Measurements from ENCODE around the gene CELA3A. TPM values are rescaled to one million over a fixed set of nuclear protein-coding genes. Genes with fewer than 3 reads are reported as not detected.
"Not testable (repeated sequence)": the region's sequence is repeated elsewhere in the genome, so short reads cannot be mapped to it uniquely, and the experiment has no call there.

CELA3A gene
- total and polyA plus RNA-seq, 2 of the 13 experiments (the other 11 are each of a cell fraction or from before 2014, with no cell fraction given), result 0.09 TPM; not detected in 1

DNA sequence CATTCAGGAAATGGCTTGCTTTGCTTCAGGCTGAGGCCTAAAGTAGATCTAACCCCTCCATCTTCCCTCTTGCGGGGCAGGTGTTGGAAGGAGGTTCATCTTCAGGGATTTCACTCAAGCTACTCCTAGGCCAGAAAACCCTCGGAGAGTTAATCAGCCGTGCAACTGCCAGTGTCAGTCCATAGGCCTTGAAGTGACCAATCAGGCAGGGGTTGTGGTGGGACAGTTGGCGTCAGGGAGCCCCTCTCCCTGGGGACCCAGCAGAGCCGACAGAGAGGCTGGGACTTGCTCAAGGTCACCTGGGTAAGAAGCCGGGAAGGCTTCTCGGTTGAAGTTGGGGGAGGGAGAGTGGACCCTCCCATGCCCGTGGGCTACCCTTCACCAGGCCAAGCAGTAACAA, 27.5 kb upstream of the CELA3A start:
- H3K9me3 ChIP-seq (ENCODE audit: low read length); BruUV-seq (replicated peaks); H3K4me3 ChIP-seq (replicated peaks in 1 of 3; ENCODE audit: insufficient read depth in 1 of 3, low read depth in 2 of 3, low read length in 3 of 3); H3K79me2 ChIP-seq (ENCODE audit: insufficient read depth, low read length); in situ Hi-C loops (cut with HindIII; ENCODE audit: extremely low pct_ligation_motif_present, low pct_unique_long_range_greater_than_20kb); DNase-seq (ENCODE audit: low spot score); ATAC-seq; CTCF ChIA-PET (ENCODE audit: low intra/inter-chr PET ratio, low total read pairs); H2AFZ ChIP-seq (ENCODE audit: low read length); FAIRE-seq; H4K20me1 ChIP-seq (ENCODE audit: insufficient read depth, low read length); H3K36me3 ChIP-seq (replicated peaks in 1 of 2; ENCODE audit: control insufficient read depth in 1 of 2, insufficient read depth in 2 of 2, low read length in 2 of 2); H3K27me3 ChIP-seq (ENCODE audit: control insufficient read depth in 1 of 2, insufficient read depth in 2 of 2, low read length in 2 of 2): not testable (repeated sequence)
- 0 out of 2 replicates have a peak, but pooled peaks have one; percentile 16 for TF ChIP-seq ZFX (CRISPR knock-in tag; IDR thresholded peaks at IDR 0.05; ENCODE audit: low read depth)
- TF ChIP-seq, protein P1, sequence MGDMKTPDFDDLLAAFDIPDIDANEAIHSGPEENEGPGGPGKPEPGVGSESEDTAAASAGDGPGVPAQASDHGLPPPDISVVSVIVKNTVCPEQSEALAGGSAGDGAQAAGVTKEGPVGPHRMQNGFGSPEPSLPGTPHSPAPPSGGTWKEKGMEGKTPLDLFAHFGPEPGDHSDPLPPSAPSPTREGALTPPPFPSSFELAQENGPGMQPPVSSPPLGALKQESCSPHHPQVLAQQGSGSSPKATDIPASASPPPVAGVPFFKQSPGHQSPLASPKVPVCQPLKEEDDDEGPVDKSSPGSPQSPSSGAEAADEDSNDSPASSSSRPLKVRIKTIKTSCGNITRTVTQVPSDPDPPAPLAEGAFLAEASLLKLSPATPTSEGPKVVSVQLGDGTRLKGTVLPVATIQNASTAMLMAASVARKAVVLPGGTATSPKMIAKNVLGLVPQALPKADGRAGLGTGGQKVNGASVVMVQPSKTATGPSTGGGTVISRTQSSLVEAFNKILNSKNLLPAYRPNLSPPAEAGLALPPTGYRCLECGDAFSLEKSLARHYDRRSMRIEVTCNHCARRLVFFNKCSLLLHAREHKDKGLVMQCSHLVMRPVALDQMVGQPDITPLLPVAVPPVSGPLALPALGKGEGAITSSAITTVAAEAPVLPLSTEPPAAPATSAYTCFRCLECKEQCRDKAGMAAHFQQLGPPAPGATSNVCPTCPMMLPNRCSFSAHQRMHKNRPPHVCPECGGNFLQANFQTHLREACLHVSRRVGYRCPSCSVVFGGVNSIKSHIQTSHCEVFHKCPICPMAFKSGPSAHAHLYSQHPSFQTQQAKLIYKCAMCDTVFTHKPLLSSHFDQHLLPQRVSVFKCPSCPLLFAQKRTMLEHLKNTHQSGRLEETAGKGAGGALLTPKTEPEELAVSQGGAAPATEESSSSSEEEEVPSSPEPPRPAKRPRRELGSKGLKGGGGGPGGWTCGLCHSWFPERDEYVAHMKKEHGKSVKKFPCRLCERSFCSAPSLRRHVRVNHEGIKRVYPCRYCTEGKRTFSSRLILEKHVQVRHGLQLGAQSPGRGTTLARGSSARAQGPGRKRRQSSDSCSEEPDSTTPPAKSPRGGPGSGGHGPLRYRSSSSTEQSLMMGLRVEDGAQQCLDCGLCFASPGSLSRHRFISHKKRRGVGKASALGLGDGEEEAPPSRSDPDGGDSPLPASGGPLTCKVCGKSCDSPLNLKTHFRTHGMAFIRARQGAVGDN (CRISPR knock-in tag; IDR thresholded peaks at IDR 0.05), result peak; percentile 50; the same call in 1 of the 2 replicates
- peak overlapping the region; percentile 69 for H3K4me2 ChIP-seq (ENCODE audit: low read depth, low read length)
- H3K4me1 ChIP-seq (ENCODE audit: insufficient read depth, low read length), result peaks cover 75% of the 10 kb centered on the region
- peak overlapping the region; percentile 49; the same call in 1 of the 2 replicates for H3K9ac ChIP-seq (ENCODE audit: insufficient read depth, low read depth, low read length)
- WGBS (ENCODE audit: low lambda C conversion rate), result 71% methylated on average over 8 of the region's 8 CpGs
- POLR2A ChIA-PET, result interaction anchor here (0.6 to 1.5 kb wide), 3 partner anchors 38 to 49 kb away, joined by 3 to 5 read pairs (median 4); no protein-coding TSS in a partner anchor
- H3K27ac ChIP-seq (ENCODE audit: extremely low read length, insufficient read depth, low read length), result peak overlapping the region; percentile 82
- intact Hi-C loops (cut with micrococcal nuclease; ENCODE audit: unreplicated experiment), result loop anchor here (1.0 kb wide), 1 partner anchor 23 kb away; no protein-coding TSS in a partner anchor

DNA sequence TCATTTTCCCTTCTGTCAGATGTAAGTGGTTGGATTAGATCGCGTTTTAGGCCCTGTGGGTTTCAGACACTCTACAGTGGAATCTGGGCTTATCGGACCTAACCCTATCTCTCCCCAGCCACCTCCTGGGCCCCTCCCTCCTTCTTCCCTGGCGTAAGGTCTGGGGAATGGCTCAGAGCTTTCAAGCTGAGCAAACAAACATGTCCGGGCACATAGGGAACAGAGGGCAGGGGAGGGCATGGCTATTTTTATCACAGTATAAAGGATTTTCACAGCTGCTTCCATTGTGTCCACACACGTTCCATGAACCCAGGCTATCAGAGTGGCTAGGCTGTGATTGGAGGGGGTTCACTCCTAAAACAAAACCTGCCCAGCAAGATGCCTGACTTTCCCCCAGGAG, 26.8 kb upstream of the CELA3A start:
- H3K27me3 ChIP-seq (ENCODE audit: control insufficient read depth in 1 of 2, insufficient read depth in 2 of 2, low read length in 2 of 2); H3K27ac ChIP-seq (ENCODE audit: extremely low read length, insufficient read depth, low read length); H3K79me2 ChIP-seq (ENCODE audit: insufficient read depth, low read length); H2AFZ ChIP-seq (ENCODE audit: low read length); H3K9ac ChIP-seq (ENCODE audit: insufficient read depth, low read depth, low read length); H3K4me3 ChIP-seq (replicated peaks in 1 of 3; ENCODE audit: insufficient read depth in 1 of 3, low read depth in 2 of 3, low read length in 3 of 3); H3K36me3 ChIP-seq (replicated peaks in 1 of 2; ENCODE audit: control insufficient read depth in 1 of 2, insufficient read depth in 2 of 2, low read length in 2 of 2); FAIRE-seq; intact Hi-C loops (cut with micrococcal nuclease; ENCODE audit: unreplicated experiment); in situ Hi-C loops (cut with HindIII; ENCODE audit: extremely low pct_ligation_motif_present, low pct_unique_long_range_greater_than_20kb); H3K4me2 ChIP-seq (ENCODE audit: low read depth, low read length); BruUV-seq (replicated peaks); CTCF ChIA-PET (ENCODE audit: low intra/inter-chr PET ratio, low total read pairs); POLR2A ChIA-PET; ATAC-seq; H3K9me3 ChIP-seq (ENCODE audit: low read length); H4K20me1 ChIP-seq (ENCODE audit: insufficient read depth, low read length); TF ChIP-seq SOX13 (IDR thresholded peaks at IDR 0.05); NR2F6 (CRISPR knock-in tag; IDR thresholded peaks at IDR 0.05): not testable (repeated sequence)
- peak; percentile 33 for DNase-seq (ENCODE audit: low spot score)
- 38% methylated on average over 6 of the region's 6 CpGs for WGBS (ENCODE audit: low lambda C conversion rate)
- H3K4me1 ChIP-seq (ENCODE audit: insufficient read depth, low read length), result peaks cover 72% of the 10 kb centered on the region
- peak; percentile 98 for TF ChIP-seq TP53 (CRISPR knock-in tag; conservative IDR thresholded peaks at IDR 0.05)
- peak in 1 of 2 experiments; percentile 68; a peak in 2 of 4 replicates for TF ChIP-seq SOX13 (CRISPR knock-in tag; conservative IDR thresholded peaks at IDR 0.05 in 1 of 2, IDR thresholded peaks at IDR 0.05 in 1 of 2)
- TF ChIP-seq RARA (CRISPR knock-in tag; IDR thresholded peaks at IDR 0.05), result peak; percentile 73
- peak; percentile 37 for TF ChIP-seq GATAD2A (CRISPR knock-in tag; IDR thresholded peaks at IDR 0.05)
- peak; percentile 51; the same call in 1 of the 2 replicates for TF ChIP-seq THRA (CRISPR knock-in tag; IDR thresholded peaks at IDR 0.05; ENCODE audit: borderline replicate concordance)
- peak; percentile 19; the same call in 1 of the 2 replicates for TF ChIP-seq NR2F6 (IDR thresholded peaks at IDR 0.05)
- TF ChIP-seq GFI1 (CRISPR knock-in tag; IDR thresholded peaks at IDR 0.05; ENCODE audit: borderline replicate concordance), result peak; percentile 91
- 0 out of 2 replicates have a peak, but pooled peaks have one; percentile 28 for TF ChIP-seq SP5 (CRISPR knock-in tag; IDR thresholded peaks at IDR 0.05; ENCODE audit: borderline replicate concordance, low read depth)
